Glomerular visceral epithelial cell (primary cell): ENCODE measurements around the gene YPEL5.
"Not testable (repeated sequence)": the region's sequence is repeated elsewhere in the genome, so short reads cannot be mapped to it uniquely, and the experiment has no call there.

Source experiments
- DNase-seq: peaks from one replicate; pipeline ENCODE4 v3.0.0-alpha.2; 2016; ENCODE audit errors: extremely low spot score

Gene YPEL5

DNA sequence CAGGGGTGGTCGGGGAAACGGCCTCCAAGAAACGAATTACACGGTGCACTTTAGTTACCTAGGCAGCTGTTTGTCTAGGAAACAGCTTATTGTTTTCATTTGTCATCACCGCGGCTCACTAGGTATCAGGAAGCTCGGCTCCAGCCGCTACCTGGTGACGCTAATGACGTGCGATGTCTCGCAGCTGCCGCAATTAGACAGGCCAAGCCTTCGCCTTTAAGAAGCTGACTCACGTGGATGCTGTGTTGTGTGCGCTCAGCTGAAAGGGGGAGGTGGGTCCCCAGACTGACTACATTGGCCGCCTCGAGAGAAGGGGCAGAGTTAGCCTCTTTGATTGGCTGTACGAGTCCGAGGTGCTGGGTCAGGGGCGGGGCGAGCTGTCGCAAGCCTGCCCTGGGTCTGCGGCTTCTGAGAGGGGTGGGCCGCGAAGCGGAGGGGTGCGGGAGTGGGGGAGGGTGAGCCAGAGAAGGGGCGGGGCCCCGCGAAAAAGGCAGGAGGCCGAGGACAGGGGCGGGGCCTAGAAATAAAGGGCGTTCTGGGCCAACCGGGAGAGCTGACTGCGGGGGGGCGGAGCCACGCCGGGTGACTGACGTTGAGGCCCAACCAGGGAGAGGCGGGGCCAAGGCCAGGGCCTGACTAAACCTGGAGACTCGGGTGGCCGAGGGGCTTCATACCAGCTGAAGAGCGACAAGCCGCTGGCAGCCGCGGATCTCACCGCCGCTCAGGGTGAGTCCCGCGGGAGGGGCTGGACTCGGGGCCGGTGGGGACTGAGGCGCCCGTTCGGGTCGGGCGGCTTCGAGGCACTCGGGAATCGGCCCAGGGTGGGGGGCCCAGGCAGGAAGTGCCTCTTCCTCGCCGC, at the start of gene YPEL5:
YPEL5 (plus strand) TSS at position 671 of the 859 bp plus-strand sequence. CDS start 9,645 bp downstream, outside the sequence.
- peak; percentile 99 for DNase-seq

DNA sequence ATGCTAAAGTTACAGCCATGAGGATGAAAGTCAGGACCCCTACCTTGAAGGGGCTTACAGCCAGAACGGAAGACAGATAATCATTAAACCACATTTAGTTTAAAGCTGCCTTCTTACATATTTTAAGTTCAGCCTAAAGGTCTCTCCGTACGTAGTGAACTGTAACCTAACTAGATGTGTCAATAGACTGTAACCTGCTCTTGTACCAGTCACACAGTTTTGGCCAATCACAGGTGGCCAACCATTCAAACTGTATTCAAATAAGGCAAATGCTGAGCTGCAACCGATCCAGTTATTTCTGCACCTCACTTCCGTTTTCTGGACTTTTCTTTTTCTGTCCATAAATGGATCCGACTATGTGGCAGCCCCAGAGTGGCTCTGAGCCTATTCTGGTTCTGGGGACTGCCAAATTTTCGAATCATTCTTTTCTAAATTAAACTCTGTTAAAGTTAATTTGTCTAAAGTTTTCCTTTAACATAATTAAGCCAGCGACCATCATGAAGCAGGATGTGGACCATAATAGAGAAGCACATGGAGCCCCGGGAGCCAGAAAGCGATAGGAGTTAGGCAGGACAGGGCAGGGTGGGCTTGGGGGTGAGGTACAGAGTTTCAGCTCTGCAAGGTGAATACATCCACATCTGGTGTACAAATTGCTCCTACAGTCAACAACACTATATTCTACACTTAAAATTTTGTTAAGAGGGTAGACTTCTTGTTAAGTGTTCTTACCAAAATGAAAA, 48.4 kb upstream of the YPEL5 start:
- no peak for DNase-seq

DNA sequence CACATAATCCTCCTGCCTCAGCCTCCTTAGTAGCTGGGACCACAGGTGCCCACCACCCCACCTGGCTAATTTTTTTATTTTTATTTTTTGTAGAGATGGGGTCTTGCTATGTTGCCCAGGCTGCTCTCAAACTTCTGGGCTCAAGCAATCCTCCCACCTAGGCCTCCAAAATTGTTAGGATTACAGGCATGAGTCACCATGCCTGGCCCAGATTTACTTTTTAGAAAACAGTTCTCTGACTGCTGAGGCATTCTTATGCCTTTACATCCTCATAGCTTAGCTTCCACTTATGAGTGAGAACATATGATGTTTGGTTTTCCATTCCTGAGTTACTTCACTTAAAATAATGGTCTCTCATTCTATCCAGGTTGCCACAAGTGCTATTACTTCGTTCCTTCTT, 47.4 kb upstream of the YPEL5 start:
- not testable (repeated sequence) for DNase-seq

DNA sequence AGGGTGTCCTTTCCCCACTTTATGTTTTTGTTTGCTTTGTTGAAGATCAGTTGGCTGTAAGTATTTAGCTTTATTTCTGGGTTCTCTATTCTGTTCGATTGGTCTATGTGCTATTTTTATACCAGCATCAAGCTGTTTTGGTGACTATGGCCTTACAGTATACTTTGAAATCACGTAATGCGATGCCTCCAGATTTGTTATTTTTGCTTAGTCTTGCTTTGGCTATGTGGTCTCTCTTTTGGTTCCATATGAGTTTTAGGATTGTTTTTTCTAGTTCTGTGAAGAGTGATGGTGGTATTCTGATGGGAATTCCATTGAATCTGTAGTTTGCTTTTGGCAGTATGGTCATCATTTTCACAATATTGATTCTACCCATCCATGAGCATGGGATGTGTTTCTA, 46.1 kb upstream of the YPEL5 start:
- DNase-seq: not testable (repeated sequence)

DNA sequence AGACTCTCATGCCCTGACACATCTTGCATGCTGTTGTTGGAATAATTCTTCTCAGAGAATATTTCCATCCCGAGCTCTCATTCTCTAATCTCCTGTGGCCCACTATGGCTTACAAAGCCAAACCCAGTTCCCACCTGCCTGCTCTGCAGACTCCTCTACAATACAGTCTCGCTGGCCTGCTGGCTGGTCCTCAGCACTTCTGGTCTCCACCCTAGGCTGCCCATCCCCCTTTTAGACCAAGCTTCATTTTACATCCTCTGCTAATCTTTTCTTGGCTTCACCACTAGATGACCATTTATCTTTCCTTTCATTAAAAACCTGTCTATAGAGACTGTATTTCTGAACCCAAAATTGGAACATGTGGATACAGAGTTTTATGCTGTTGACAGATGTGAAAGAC, 42.5 kb upstream of the YPEL5 start:
- DNase-seq: no peak

DNA sequence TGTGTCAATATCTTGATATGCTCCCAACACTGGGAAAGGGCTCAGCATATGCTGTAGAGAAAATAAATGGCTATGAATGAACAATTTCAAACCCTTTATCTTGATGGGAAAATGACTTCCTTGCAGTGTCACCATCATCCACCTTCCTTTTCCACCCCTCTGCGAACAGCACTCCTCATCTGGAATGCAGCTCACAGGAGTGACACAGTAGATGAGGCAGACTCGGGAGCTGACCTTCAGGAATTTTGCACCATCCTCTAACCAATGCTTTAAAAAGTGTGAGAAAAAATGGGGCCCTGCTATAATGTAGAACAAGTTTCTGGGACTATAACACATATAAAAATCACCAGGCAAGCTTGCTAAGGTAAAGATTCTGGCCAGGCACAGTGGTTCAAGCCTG, 41.3 kb upstream of the YPEL5 start:
- no peak for DNase-seq

DNA sequence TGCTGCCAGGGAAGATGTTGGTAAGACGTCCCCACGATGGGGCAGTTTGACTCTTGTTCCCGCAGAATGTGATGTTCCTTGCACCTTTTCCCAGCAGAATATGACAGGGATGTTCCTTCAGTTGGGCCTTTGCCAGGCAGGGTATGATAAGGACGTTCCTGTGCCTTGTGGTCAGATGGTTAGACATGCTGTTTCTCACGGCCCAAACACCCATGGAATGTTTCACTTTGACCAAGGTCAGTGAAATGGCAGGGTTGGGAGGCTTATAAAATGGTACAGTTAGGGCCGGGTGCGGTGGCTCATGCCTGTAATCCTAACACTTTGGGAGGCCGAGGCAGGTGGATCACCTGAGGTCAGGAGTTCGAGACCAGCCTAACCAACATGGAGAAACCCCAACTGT, 40.3 kb upstream of the YPEL5 start:
- peak; percentile 78 for DNase-seq

DNA sequence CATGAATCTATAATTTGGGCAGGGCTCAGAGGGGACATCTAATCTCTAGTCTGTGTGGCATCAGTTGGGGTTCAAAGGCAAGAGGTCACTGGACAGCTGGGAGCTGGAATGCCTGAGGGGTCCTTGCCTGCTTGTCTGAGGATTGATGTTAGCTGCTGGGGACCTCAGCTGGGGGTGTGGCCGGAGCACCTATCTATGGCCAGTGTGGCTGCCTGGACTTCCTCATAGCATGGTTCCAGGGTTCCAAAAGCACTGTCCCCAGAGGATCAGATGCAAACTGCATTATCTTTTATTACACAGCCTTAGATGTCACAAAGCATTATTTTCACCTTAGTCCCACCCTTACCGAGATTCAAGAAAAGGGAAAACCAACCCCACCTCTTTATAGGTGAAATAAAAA, 38.6 kb upstream of the YPEL5 start:
- no peak for DNase-seq

DNA sequence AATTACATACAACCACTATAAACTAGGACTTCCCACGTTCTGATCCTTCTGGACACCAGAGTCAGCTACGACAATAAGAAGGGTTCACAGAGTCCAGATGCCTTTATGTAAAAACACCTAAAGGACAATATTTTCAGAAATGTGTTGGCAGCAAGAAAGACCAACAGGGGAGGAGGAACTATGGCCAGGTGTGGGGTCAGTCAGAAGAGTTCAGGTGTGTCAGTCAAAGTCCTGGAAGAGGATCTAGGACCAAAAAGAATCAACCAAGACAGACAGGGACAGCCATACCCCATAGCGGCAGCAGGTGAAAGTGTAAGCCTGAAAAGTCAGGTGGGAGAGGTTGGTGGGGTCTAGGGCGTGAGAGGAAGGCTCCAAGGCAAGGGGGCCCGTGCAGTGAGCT, 38.0 kb upstream of the YPEL5 start:
- no peak for DNase-seq

DNA sequence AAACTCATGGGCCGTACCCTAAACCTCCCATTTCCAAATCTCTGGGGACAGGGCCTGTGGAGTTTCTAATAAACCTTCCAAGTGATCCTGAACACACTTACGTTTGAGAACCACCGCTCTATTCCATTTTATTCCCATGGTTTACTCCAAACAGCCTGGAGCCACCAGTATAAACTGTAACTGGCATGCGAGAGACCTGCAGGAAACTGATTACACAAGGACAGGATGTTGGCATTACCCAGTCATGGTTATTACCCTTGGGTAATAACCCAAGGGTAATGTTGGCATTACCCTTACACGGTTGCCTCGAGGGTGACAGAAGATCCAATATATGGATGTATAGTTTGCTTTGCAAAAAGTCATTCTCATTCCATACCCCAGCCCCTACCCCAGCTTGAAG, 37.0 kb upstream of the YPEL5 start:
- no peak for DNase-seq

DNA sequence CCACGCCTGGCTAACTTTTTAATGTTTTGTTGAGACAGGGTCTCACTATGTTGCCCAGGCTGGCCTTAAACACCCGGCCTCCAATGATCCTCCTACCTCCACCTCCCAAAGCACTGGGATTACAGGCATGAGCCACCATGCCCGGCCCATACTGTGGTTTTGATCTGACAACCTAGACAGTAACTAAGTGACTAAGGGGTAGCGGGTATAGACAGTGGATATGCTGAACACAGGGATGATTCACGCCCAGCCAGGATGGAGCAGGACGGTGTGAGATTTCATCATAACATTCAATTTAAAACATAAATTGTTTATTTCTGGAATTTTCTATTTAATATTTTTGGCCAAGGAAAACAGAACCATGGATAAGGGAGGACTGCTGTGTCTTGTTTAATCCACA, 36.0 kb upstream of the YPEL5 start:
- peak; percentile 25 for DNase-seq

DNA sequence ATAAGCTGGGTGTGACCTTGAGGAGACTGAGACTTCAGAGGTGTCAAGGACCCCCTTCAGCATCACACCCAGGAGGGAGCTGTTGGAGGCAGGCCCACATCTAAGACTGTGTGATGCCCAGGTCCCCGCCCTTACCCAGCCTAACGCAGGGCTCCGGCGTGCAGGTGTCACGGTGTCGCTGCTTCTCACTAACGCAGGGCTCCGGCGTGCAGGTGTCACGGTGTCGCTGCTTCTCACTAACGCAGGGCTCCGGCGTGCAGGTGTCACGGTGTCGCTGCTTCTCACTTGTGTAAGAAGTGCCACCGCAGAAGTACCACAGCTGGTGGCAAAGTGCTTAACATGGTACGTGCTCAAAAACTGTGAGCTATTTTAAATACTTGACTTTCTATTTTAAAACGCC, 35.6 kb upstream of the YPEL5 start:
- not testable (repeated sequence) for DNase-seq

DNA sequence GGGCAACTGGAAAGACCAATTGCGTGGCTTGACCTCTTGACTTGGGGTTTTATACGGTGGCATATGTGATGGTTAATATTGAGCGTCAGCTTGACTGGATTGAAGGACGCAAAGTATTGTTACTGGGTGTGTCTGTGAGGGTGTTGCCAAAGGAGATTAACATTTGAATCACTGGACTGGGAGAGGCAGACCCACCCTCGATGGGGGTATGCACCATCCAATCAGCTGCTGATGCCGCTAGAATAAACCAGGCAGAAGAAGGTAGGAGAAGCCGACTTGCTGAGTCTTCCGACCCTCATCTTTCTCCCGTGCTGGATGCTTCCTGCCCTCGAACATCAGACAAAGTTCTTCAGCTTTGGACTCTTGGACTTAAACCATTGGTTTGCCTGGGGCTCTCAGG, 34.2 kb upstream of the YPEL5 start:
- DNase-seq: no peak

DNA sequence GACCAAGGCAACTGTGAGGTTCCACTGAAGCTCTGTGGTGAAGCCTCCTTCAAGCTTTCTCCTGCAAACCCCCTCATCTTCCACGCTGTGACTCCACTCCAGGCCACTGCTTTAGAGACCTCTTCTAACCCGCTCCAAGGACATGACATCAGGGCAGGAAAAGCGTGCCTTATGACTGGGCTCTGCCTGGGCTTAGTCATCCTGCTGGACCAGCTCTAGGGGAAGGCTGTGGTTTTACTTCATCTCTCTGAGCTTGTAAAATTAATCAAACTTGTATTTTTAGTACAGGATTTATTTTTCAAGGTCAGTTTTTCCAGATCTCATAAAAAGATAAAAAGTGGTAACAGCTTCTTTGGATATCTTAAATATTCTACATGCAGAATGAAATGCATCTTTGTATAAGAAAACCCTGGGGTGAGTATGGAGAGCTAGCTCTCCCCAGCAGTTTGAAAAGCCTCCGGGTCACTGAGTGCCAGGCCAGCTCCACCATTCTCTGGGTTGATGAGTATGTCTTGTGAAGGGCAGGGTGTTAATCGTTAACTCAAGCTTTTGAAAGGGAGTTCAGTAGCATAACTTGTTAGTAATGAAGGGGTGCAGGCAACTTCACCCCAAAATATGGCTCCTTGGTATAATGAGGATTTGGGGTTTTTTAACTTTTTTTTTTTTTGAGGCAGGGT, 33.1 kb upstream of the YPEL5 start:
- peak; percentile 81 for DNase-seq

DNA sequence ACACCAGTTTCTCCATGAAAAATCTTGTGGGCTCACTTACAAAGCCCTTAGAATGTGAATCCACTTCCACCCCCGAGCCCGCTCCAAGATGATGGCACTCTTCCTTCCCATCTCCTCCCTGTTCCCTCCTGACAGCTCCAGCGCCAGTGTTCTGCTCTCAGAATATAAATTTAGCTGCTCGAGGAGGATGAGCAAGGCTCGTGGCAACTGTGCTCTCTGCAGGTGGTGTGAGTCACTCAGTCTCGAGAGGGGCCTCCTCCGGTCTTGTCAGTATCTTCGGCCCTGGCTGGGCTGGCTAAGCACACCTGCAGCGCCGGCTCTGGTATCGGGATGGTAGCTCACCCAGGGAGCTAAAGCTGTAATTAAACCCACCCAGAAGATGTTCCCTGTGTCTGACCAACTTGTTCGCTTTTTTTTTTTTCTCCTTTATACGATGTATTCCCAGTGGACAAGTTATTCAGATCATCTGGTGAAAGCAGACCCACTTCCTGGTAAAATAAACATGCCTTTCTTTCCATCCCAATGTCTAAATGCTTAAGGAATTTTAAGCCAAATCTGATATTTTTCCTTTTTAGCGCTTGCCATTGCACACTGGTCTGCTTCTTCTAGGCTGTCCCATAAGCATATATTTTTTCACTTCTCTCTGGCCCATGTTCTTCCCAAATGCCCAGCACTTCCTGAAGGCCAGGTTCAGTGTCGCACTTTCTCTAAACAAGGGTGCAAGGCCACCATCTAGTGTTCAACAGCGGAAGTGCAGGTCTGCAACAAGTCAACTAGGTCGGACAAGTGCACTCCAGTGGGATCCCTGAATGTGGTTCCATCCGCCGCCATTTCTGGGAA, 31.4 kb upstream of the YPEL5 start:
- peak; percentile 86 for DNase-seq

DNA sequence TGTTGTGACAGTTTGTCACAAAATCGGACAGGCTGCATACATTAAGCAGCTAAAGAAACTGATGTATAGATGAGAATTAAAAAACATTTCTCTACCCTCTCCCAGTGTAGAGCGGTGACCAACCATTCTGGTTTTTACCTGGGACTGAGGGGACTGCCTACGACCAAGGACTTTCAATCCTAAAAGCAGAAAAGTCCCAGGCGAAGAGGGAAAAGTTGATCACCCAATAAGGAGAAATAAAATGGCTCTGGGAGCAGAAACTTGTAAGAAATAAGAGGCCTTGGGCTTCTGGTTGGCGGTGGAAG, 30.9 kb upstream of the YPEL5 start:
- DNase-seq: no peak

DNA sequence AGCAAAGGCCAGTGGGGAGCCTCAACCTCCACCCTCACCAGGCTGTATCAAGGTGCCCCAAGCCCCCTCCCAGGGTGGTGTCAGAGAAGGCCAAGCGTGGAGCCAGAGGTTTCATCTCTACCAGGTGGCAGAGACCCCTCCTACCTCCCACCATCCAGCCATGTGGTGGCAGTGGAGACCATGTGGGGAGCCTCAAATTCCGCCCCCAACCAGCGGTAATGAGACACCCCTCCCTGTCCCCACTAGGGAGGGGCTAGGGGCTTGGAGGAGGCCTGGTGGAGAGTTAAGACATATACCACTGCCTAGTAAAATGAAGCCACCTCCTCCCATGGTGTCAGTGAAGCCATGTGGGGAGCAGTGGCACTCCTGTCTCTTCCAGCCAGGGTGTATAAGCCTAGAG, 24.4 kb upstream of the YPEL5 start:
- DNase-seq: no peak

DNA sequence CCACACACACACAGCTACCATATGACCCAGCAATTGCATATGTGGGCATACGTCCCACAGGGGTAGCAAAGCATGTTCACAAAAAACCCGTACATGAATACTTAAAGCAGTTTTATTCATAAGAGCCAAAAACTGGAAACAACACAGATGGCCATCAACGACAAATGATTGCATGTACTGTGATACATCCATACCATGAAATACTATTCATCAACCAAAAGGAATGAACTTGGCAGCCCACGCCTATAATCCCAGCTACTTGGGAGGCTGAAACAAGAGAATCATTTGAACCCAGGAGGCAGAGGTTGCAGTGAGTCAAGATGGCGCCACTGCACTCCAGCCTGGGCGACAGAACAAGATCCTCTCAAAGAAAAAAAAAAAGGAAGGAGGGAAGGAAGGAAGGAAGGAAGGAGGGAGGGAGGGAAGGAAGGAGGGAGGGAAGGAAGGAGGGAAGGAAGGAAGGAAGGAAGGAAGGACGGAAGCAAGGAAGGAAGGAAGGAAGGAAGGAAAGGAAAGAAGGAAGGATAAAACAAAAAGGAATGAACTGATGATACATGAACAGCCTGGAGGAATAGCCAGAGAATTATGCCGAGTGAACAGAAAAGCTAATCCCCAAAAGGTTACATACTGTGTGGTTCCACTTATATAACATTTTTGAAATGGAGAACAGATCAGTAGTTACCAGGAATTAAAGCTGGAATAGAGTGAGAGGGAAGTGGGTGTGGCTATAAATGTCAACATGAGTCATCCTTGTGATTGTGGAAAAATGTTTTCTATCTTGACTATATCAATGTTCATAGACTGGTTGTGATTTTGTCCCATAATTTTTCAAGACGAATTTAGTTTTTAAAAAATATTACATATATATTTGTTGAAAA, 19.6 kb upstream of the YPEL5 start:
- no peak for DNase-seq

DNA sequence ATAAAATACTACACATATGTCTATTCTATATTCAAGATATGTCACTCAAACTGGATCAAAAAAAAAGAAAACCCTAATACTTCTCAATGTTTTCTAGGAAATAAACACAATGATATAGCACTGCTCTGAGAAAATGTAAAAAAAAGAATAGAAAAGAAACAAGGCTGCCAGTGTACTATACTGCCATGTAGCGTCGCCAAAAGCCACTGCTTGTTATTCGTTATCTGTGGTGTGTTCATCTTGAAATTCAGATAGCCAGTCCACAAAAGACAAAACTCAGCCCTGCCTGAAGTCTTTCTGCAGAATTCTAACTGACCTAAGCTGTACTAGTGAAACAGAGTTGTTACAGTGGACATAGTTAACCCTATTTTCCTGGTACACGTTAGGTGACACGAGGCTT, 12.2 kb upstream of the YPEL5 start:
- DNase-seq: no peak

DNA sequence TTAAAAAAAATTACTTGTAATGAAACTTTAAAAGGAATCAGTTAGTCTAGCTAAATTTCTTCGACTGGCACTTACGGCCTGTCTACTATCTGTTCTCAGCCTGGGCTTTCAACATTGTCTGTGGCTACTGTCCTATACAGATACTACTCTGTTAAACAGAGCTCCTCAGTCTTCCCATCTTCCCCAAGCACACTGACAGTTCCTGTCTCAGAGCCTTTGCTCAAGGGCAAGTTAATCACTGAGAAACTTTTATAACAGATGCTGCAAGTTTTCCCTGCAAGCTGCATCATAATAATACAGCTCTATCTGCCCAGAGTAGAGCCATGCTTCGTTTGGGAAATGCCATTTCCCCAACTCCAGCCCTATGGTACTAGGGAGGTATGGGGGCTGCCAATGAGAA, 11.3 kb upstream of the YPEL5 start:
- no peak for DNase-seq
